ENCODE measurements around the gene ANKS4B. TPM values are rescaled to one million over a fixed set of nuclear protein-coding genes. Genes with fewer than 3 reads are reported as not detected.

Gene ANKS4B
- total RNA-seq, 2 donors from 2014 or later: 0.90 to 1.6 TPM

DNA sequence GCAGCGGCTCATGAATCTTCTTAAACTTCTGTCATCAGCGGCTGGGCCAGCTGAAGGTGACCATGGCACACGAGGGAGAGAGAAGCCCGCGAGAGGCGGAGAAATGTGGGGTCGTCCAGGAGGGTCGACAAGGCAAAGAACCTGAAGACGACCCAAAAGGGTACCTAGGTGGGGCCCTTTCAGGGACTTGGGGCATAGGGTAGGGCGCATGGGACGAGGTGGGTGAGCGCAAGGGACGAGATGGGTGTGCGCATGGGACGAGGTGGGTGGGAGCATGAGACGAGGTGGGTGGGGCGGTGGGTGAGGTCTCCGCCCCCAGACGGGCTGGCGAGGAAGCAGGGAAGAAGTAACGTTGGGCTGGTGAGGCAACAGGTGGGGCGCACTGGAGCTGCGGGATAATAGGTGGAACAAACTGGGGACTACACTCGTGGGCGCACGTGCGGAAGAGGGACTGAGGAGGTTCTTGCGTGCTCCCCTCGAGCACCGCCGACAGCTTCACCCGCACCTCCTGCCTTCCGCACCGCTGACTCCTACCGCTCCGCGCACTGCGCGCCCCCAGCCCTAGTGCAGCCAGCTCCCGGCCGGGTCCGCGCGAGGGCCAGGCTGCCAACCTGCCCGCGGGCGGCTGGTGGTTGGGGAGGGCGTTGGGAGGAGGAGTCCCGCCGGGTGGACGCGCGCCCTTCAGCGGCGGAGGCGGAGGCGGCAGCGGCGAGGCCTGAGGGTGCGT is 67.8 kb downstream of the ANKS4B start:
- Histone ChIP-seq H3K9me3 (ENCODE audit: control insufficient read depth, low read length) (no peaks in the 10 kb centered on the region), H3K9ac (ENCODE audit: extremely low read depth, low read length, poor library complexity, severe bottlenecking) (no peak overlapping the region), H3K36me3 (ENCODE audit: control insufficient read depth, insufficient read depth, low read length) (no peaks in the 10 kb centered on the region), H3K27ac (ENCODE audit: low read depth, low read length) (no peak overlapping the region), H3K27me3 (ENCODE audit: control insufficient read depth, insufficient read depth, low read length, poor library complexity, severe bottlenecking) (peaks cover 38% of the 10 kb centered on the region), H3K4me3 (ENCODE audit: low read length) (peak overlapping the region; percentile 87), H3K4me1 (ENCODE audit: control insufficient read depth, insufficient read depth, low read length) (peaks cover 4% of the 10 kb centered on the region)
- Mint-ChIP-seq H3K36me3 (ENCODE audit: low read depth) (no peaks in the 10 kb centered on the region), H3K4me3 (peak overlapping the region; percentile 69), H3K9me3 (no peaks in the 10 kb centered on the region), H3K27me3 (ENCODE audit: insufficient read depth) (peaks cover 81% of the 10 kb centered on the region), H3K4me1 (peaks cover 15% of the 10 kb centered on the region), H3K27ac (no peak overlapping the region)
- peak; percentile 92 for DNase-seq
- WGBS, 2 experiments (ENCODE audit: insufficient coverage in 1 of 2, insufficient read length in 1 of 2): 1% methylated on average over 24 to 58 of the region's 60 CpGs
- TF ChIP-seq, protein P1, sequence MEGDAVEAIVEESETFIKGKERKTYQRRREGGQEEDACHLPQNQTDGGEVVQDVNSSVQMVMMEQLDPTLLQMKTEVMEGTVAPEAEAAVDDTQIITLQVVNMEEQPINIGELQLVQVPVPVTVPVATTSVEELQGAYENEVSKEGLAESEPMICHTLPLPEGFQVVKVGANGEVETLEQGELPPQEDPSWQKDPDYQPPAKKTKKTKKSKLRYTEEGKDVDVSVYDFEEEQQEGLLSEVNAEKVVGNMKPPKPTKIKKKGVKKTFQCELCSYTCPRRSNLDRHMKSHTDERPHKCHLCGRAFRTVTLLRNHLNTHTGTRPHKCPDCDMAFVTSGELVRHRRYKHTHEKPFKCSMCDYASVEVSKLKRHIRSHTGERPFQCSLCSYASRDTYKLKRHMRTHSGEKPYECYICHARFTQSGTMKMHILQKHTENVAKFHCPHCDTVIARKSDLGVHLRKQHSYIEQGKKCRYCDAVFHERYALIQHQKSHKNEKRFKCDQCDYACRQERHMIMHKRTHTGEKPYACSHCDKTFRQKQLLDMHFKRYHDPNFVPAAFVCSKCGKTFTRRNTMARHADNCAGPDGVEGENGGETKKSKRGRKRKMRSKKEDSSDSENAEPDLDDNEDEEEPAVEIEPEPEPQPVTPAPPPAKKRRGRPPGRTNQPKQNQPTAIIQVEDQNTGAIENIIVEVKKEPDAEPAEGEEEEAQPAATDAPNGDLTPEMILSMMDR (conservative IDR thresholded peaks at IDR 0.05): peak; percentile 42

DNA sequence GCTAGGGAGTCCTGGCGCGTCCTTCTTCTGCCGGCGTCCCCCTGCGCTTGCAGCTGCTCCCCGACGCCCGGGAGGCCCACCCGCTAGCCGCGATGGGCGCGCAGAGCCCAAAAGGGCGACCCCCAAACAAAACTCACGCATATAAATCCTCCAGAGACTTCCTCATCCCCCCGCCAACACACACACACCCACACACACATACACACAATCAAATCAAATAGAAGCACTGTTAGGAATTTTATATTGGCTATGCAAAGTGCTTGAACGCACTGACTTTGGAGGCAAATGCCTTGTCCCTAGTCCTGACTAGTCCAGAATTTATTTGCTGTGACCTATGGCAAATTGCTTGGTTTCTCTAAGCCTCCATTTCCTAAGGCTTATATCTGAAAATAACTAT is 68.4 kb downstream of the ANKS4B start:
- TF ChIP-seq, protein P1 (conservative IDR thresholded peaks at IDR 0.05): no peak
- WGBS, 2 experiments (ENCODE audit: insufficient coverage in 1 of 2, insufficient read length in 1 of 2): 0 to 3% methylated on average over 2 to 17 of the region's 17 CpGs
- Mint-ChIP-seq H3K27ac (no peak overlapping the region), H3K27me3 (ENCODE audit: insufficient read depth) (peaks cover 82% of the 10 kb centered on the region), H3K4me1 (peaks cover 15% of the 10 kb centered on the region), H3K9me3 (no peaks in the 10 kb centered on the region), H3K4me3 (peak overlapping the region; percentile 69), H3K36me3 (ENCODE audit: low read depth) (no peaks in the 10 kb centered on the region)
- H3K4me3 ChIP-seq (ENCODE audit: low read length): peak overlapping the region; percentile 87
- no peaks in the 10 kb centered on the region for H3K36me3 ChIP-seq (ENCODE audit: control insufficient read depth, insufficient read depth, low read length)
- no peak for DNase-seq
- no peaks in the 10 kb centered on the region for H3K9me3 ChIP-seq (ENCODE audit: control insufficient read depth, low read length)
- peaks cover 40% of the 10 kb centered on the region for H3K27me3 ChIP-seq (ENCODE audit: control insufficient read depth, insufficient read depth, low read length, poor library complexity, severe bottlenecking)
- H3K4me1 ChIP-seq (ENCODE audit: control insufficient read depth, insufficient read depth, low read length): peaks cover 4% of the 10 kb centered on the region
- H3K27ac ChIP-seq (ENCODE audit: low read depth, low read length): no peak overlapping the region
- H3K9ac ChIP-seq (ENCODE audit: extremely low read depth, low read length, poor library complexity, severe bottlenecking): no peak overlapping the region

- Histone ChIP-seq H3K4me3 (ENCODE audit: low read length) (peak overlapping the region; percentile 87), H3K4me1 (ENCODE audit: control insufficient read depth, insufficient read depth, low read length) (peaks cover 4% of the 10 kb centered on the region), H3K27me3 (ENCODE audit: control insufficient read depth, insufficient read depth, low read length, poor library complexity, severe bottlenecking) (peaks cover 40% of the 10 kb centered on the region), H3K27ac (ENCODE audit: low read depth, low read length) (no peak overlapping the region), H3K36me3 (ENCODE audit: control insufficient read depth, insufficient read depth, low read length) (no peaks in the 10 kb centered on the region), H3K9ac (ENCODE audit: extremely low read depth, low read length, poor library complexity, severe bottlenecking) (no peak overlapping the region), H3K9me3 (ENCODE audit: control insufficient read depth, low read length) (no peaks in the 10 kb centered on the region)
- peaks cover 82% of the 10 kb centered on the region for H3K27me3 Mint-ChIP-seq (ENCODE audit: insufficient read depth)
- H3K4me3 Mint-ChIP-seq: peak overlapping the region; percentile 69
- H3K9me3 Mint-ChIP-seq: no peaks in the 10 kb centered on the region
- TF ChIP-seq, protein P1 (conservative IDR thresholded peaks at IDR 0.05): no peak
- 0% methylated on average over 1 to 3 of the region's 3 CpGs for whole genome bisulfite sequencing, 2 experiments (ENCODE audit: insufficient coverage in 1 of 2, insufficient read length in 1 of 2)
- H3K4me1 Mint-ChIP-seq: peaks cover 15% of the 10 kb centered on the region
- DNase-seq: peak; percentile 76
- H3K27ac Mint-ChIP-seq: peak overlapping the region; percentile 48
- no peaks in the 10 kb centered on the region for H3K36me3 Mint-ChIP-seq (ENCODE audit: low read depth)
Observed at GRCh38 chr16:21302454-21302853, 69.0 kb downstream of the ANKS4B start.
